ENCODE results near the gene CLIP1. TPM values are rescaled to one million over a fixed set of nuclear protein-coding genes. Genes with fewer than 3 reads are reported as not detected.

Gene CLIP1
- total and polyA plus RNA-seq, 2 of the 13 experiments (the other 11 are each of a cell fraction or from before 2014, with no cell fraction given), result 28.9 to 43.7 TPM

DNA sequence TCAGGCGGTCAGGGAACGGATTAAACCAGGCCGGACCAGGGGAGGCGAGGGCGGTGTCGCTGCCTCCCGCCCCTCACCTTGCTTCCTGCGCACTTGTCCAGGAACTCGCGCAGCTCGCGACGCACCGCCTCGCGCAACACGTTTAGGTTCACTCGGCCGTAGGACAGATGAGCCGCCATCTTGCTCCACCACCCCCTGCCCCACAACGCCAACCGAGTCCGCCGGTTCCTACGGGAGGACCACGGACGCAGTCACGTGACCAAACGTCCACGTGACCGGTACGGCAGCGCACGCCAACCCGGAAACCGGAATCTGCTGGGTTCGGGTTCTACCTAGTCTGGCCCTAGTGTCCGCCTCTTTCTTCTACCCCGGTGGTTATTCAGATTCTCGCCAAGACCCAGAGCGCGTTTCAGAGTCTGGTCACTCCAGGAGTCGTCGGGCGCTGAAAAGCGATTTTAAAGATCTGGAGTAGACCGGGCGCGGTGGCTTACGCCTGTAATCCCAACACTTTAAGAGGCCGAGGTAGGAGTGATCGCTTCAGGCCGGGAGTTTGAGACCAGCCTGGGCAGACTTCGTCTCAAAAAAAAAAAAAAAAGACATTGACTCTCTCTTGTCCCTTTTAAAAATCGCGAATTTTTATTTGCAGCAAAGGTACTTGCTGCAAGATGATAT is 156.1 kb downstream of the CLIP1 start, which contains the start of gene VPS33A (continued):
- TF ChIP-seq REST (IDR thresholded peaks at IDR 0.05; ENCODE audit: borderline replicate concordance in 1 of 2, low read depth in 1 of 2, low read length in 2 of 2), result peak in 1 of 2 experiments; percentile 76; a peak in 1 of 4 replicates
- peak; percentile 54; the same call in 1 of the 2 replicates for TF ChIP-seq ATF3 (CRISPR knock-in tag; IDR thresholded peaks at IDR 0.05)
- no peak for TF ChIP-seq MLLT10 (CRISPR knock-in tag; IDR thresholded peaks at IDR 0.05)
- TF ChIP-seq, protein P1, sequence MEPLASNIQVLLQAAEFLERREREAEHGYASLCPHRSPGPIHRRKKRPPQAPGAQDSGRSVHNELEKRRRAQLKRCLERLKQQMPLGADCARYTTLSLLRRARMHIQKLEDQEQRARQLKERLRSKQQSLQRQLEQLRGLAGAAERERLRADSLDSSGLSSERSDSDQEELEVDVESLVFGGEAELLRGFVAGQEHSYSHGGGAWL (CRISPR knock-in tag; IDR thresholded peaks at IDR 0.05), result peak; percentile 50; the same call in 1 of the 2 replicates

DNA sequence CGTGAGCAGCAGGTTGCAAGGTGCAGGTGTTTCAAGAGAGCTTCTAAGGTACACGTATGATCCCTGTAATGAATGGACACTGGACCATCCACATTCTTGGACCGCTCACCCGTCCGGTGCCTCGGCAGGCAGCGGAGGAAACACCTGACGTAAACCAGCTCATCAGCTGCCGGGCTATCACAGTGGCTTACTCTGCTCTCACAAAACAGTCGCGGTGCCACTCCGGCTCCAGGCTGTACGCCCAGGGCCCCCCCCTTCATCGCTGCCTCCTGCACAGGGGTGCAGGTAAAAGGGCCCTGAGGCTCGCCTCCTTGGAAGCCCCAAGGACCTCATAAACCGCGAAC is 156.6 kb downstream of the CLIP1 start:
- peak overlapping the region; percentile 91 for H3K9ac ChIP-seq (ENCODE audit: insufficient read depth, low read depth, low read length)
- TSS peak; percentile 79 for BruUV-seq (replicated peaks)
- DNase-seq (ENCODE audit: low spot score) (peak; percentile 21), ATAC-seq (peak; percentile 70), FAIRE-seq (no peak)
- no CpG with 5 or more reads among the region's 17 CpGs for WGBS (ENCODE audit: low lambda C conversion rate)
- peak overlapping the region; percentile 84 for H3K4me2 ChIP-seq (ENCODE audit: low read depth, low read length)
- H3K79me2 ChIP-seq (ENCODE audit: insufficient read depth, low read length), result peaks cover 11% of the 10 kb centered on the region
- ChIA-PET CTCF (ENCODE audit: low intra/inter-chr PET ratio, low total read pairs) (no interaction called here), POLR2A (interaction anchor here (1.9 kb wide), 1 partner anchor 40 kb away, joined by 7 read pairs; the partner anchor contains the start of gene DIABLO)
- peaks cover 16% of the 10 kb centered on the region for H3K4me1 ChIP-seq (ENCODE audit: insufficient read depth, low read length)
- H3K4me3 ChIP-seq (replicated peaks in 1 of 3; ENCODE audit: insufficient read depth in 1 of 3, low read depth in 2 of 3, low read length in 3 of 3), result peak overlapping the region; percentile 87 to 95 (median 94)
- intact Hi-C loops (cut with micrococcal nuclease; ENCODE audit: unreplicated experiment), result no loop called here
- H4K20me1 ChIP-seq (ENCODE audit: insufficient read depth, low read length), result no peaks in the 10 kb centered on the region
- H3K36me3 ChIP-seq (replicated peaks in 1 of 2; ENCODE audit: control insufficient read depth in 1 of 2, insufficient read depth in 2 of 2, low read length in 2 of 2), result peaks cover 3 to 14% of the 10 kb centered on the region in 2 experiments; a peak in 3 of 5 replicates
- peak overlapping the region; percentile 86 for H3K27ac ChIP-seq (ENCODE audit: extremely low read length, insufficient read depth, low read length)
- in situ Hi-C loops (cut with HindIII; ENCODE audit: extremely low pct_ligation_motif_present, low pct_unique_long_range_greater_than_20kb), result no loop called here
- H2AFZ ChIP-seq (ENCODE audit: low read length), result peak overlapping the region; percentile 38
- H3K27me3 ChIP-seq (ENCODE audit: control insufficient read depth in 1 of 2, insufficient read depth in 2 of 2, low read length in 2 of 2), result no peaks in the 10 kb centered on the region; a peak in 1 of 5 replicates
- H3K9me3 ChIP-seq (ENCODE audit: low read length), result no peaks in the 10 kb centered on the region
- TF ChIP-seq, protein P2, sequence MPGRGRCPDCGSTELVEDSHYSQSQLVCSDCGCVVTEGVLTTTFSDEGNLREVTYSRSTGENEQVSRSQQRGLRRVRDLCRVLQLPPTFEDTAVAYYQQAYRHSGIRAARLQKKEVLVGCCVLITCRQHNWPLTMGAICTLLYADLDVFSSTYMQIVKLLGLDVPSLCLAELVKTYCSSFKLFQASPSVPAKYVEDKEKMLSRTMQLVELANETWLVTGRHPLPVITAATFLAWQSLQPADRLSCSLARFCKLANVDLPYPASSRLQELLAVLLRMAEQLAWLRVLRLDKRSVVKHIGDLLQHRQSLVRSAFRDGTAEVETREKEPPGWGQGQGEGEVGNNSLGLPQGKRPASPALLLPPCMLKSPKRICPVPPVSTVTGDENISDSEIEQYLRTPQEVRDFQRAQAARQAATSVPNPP (CRISPR knock-in tag; IDR thresholded peaks at IDR 0.05), result no peak
- TF ChIP-seq POLR2A (IDR thresholded peaks at IDR 0.05; ENCODE audit: insufficient read depth in 1 of 2, low read depth in 2 of 2, low read length in 2 of 2) (no peak), AGO2 (optimal IDR thresholded peaks at IDR 0.05; ENCODE audit: low read depth, low read length) (peak; percentile 71), SNAI1 (CRISPR knock-in tag; IDR thresholded peaks at IDR 0.05; ENCODE audit: borderline replicate concordance) (no peak), ZNF564 (CRISPR knock-in tag; IDR thresholded peaks at IDR 0.05) (0 out of 2 replicates have a peak, but pooled peaks have one; percentile 4), ZNF788 (CRISPR knock-in tag; IDR thresholded peaks at IDR 0.05; ENCODE audit: borderline replicate concordance) (no peak), FOXO1 (CRISPR knock-in tag; IDR thresholded peaks at IDR 0.05) (0 out of 2 replicates have a peak, but pooled peaks have one; percentile 7), ZNF333 (CRISPR knock-in tag; IDR thresholded peaks at IDR 0.05; ENCODE audit: borderline replicate concordance) (no peak), ZNF232 (CRISPR knock-in tag; IDR thresholded peaks at IDR 0.05; ENCODE audit: borderline replicate concordance) (no peak), HDAC6 (IDR thresholded peaks at IDR 0.05; ENCODE audit: low read depth, low read length) (no peak)
- TF ChIP-seq, protein P3, sequence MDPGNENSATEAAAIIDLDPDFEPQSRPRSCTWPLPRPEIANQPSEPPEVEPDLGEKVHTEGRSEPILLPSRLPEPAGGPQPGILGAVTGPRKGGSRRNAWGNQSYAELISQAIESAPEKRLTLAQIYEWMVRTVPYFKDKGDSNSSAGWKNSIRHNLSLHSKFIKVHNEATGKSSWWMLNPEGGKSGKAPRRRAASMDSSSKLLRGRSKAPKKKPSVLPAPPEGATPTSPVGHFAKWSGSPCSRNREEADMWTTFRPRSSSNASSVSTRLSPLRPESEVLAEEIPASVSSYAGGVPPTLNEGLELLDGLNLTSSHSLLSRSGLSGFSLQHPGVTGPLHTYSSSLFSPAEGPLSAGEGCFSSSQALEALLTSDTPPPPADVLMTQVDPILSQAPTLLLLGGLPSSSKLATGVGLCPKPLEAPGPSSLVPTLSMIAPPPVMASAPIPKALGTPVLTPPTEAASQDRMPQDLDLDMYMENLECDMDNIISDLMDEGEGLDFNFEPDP (CRISPR knock-in tag; conservative IDR thresholded peaks at IDR 0.05), result no peak
